Esophagus muscularis mucosa (tissue), 3 donors: ENCODE data around the gene TNS4.

Experiments used
- POLR2AphosphoS5 ChIP-seq, 2 donors: sonication (generic); formaldehyde crosslinking; IDR thresholded peaks; one replicate each; pipeline ENCODE4 v1.6.1; 2017; ENCODE audit warnings: antibody characterized with exemption in 2 of 2
- TF ChIP-seq, protein P1 (sequence below), 3 experiments: fragments of 200-600 bp in 2 of 3; fragments of 450-650 bp in 1 of 3; sonication (generic) in 2 of 3; IDR thresholded peaks; one replicate each; pipeline ENCODE4 v1.5.1; 2017 to 2019; ENCODE audit warnings: antibody characterized with exemption in 3 of 3, mild to moderate bottlenecking in 2 of 3, moderate library complexity in 1 of 3

DNA sequence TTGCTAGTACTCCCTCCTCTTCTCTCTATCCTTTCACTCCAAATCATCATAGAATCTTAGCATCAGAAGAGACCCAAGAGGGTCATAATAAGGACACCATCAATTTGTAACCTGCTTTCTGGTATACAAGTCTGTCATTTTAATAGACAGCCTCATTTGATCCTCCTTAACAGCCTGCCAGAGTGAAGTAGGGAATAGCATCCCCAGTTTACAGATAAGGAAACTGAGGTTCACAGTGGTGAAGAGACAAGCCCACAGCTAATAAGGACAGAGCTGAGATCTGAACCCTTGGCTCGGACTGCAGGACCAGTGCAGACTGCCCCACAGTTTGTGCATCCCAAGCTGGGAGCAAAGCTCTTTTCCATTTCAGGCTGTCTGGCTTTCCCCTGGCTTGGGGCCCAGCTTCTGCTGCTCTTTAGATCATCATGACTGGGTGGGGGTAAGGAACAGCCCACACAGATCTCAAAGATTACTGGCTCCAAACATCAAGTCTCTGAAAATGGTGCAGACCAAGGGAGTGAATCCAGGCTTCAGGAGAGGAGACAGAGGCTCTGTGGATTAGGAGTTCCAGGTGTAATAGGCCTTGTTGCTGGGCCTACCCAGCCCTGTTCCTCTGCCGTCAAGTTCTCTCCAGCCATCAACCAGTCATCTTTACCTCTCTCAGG, 68.4 kb downstream of the TNS4 start:
- TF ChIP-seq, protein P1, sequence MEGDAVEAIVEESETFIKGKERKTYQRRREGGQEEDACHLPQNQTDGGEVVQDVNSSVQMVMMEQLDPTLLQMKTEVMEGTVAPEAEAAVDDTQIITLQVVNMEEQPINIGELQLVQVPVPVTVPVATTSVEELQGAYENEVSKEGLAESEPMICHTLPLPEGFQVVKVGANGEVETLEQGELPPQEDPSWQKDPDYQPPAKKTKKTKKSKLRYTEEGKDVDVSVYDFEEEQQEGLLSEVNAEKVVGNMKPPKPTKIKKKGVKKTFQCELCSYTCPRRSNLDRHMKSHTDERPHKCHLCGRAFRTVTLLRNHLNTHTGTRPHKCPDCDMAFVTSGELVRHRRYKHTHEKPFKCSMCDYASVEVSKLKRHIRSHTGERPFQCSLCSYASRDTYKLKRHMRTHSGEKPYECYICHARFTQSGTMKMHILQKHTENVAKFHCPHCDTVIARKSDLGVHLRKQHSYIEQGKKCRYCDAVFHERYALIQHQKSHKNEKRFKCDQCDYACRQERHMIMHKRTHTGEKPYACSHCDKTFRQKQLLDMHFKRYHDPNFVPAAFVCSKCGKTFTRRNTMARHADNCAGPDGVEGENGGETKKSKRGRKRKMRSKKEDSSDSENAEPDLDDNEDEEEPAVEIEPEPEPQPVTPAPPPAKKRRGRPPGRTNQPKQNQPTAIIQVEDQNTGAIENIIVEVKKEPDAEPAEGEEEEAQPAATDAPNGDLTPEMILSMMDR (IDR thresholded peaks at IDR 0.05): no peak
- peak; percentile 21 to 60 for TF ChIP-seq POLR2AphosphoS5 (IDR thresholded peaks at IDR 0.05)
